Measurements from ENCODE around the gene ERN1. TPM values are rescaled to one million over a fixed set of nuclear protein-coding genes. Genes with fewer than 3 reads are reported as not detected.
A peak's percentile ranks its signal among the peaks of the same experiment; 100 is the strongest.

Gene ERN1
- total and polyA plus RNA-seq, 2 of the 13 experiments (the other 11 are each of a cell fraction or from before 2014, with no cell fraction given), result 6.0 to 12.7 TPM

DNA sequence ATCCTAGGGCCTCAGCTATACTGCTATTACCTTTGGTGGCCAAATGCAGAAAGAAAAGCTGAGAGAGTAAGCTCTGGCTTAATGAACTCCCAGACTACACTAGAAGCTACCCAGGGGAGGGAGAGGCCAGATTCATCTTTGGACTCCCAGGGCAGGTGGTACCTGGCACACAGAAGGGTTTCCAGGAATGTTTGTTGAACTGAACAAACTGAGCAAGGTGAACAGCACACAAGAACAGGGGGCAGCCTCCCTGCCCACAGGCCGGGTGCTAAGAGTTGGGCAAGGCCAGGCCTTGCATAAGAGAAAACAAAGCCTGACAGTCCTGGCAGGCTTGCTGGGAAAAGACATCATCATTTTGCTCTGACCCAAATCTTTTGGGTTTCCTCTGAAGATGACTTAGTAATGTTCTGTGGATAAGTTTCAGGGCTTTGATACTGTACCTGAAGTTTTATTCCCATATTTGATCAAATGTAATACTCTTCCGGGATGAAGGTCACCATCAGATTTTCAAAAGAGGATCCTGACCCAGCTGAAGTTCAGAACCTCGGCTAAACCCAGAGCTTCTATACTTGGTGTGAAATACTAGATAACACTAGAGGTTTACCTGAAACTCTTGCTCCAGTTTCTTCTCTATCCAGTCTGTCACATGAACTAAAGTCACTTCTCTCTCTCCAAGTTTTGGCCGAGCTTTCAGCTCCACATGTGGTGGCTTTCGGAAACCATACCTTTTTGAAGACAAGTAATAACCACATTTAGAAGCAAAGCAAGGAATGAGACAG lies 20.5 kb upstream of the ERN1 start (continued):
- no peak for TF ChIP-seq ZXDC (CRISPR knock-in tag; IDR thresholded peaks at IDR 0.05)
- TF ChIP-seq MEIS1 (CRISPR knock-in tag; IDR thresholded peaks at IDR 0.05; ENCODE audit: borderline replicate concordance), result peak; percentile 97; the same call in 1 of the 2 replicates
- TF ChIP-seq FOXO4 (CRISPR knock-in tag; conservative IDR thresholded peaks at IDR 0.05), result no peak
- no peak for TF ChIP-seq RNF2 (conservative IDR thresholded peaks at IDR 0.05; ENCODE audit: low read depth)
- peak; percentile 66; the same call in 1 of the 2 replicates for TF ChIP-seq ATF7-NPFF (CRISPR knock-in tag; IDR thresholded peaks at IDR 0.05; ENCODE audit: low read depth)
- peak; percentile 83 for TF ChIP-seq MXD4 (CRISPR knock-in tag; IDR thresholded peaks at IDR 0.05)
- no peak for TF ChIP-seq HOXA9 (CRISPR knock-in tag; IDR thresholded peaks at IDR 0.05; ENCODE audit: borderline replicate concordance)
- TF ChIP-seq ZNF674 (CRISPR knock-in tag; IDR thresholded peaks at IDR 0.05; ENCODE audit: low read depth), result no peak
- TF ChIP-seq ATF7 (IDR thresholded peaks at IDR 0.05), result peak; percentile 58
- TF ChIP-seq ATF7 (CRISPR knock-in tag; IDR thresholded peaks at IDR 0.05), result peak; percentile 96
- no peak for TF ChIP-seq CREB3 (CRISPR knock-in tag; IDR thresholded peaks at IDR 0.05)
- peak; percentile 67 for TF ChIP-seq ZNF768 (CRISPR knock-in tag; IDR thresholded peaks at IDR 0.05)
- TF ChIP-seq ZNF230 (CRISPR knock-in tag; IDR thresholded peaks at IDR 0.05), result peak; percentile 69; the same call in 1 of the 2 replicates
- no peak for TF ChIP-seq FLYWCH1 (CRISPR knock-in tag; IDR thresholded peaks at IDR 0.05)
- TF ChIP-seq SKIL (CRISPR knock-in tag; IDR thresholded peaks at IDR 0.05; ENCODE audit: borderline replicate concordance), result peak; percentile 79; the same call in 1 of the 2 replicates

Data from HepG2 (cell line).